H9 (cell line): Measurements from ENCODE around the gene DARS1. TPM values are rescaled to one million over a fixed set of nuclear protein-coding genes. Genes with fewer than 3 reads are reported as not detected.

Source experiments
- DNase-seq: peaks from one replicate; pipeline ENCODE4 v3.0.0-alpha.2; 2017
- H2AFZ ChIP-seq: one replicate; pipeline ENCODE4 v1.6.1; 2013; ENCODE audit warnings: mild to moderate bottlenecking, low read length, control low read depth, moderate library complexity
- H2AK5ac ChIP-seq: 2 replicates; pipeline ENCODE4 v1.6.1; 2013; ENCODE audit warnings: low read length, control low read depth, mixed read lengths; ENCODE audit not compliant: insufficient read length
- H2BK120ac ChIP-seq: one replicate; pipeline ENCODE4 v1.6.1; 2013; ENCODE audit warnings: low read depth, mild to moderate bottlenecking, low read length, control low read depth, inconsistent platforms; ENCODE audit not compliant: poor library complexity, severe bottlenecking
- H2BK12ac ChIP-seq: 2 replicates; pipeline ENCODE4 v1.6.1; 2013; ENCODE audit warnings: low read length, control low read depth, mixed read lengths, low read depth; ENCODE audit not compliant: insufficient read length
- H2BK15ac ChIP-seq: 2 replicates; pipeline ENCODE4 v1.6.1; 2013; ENCODE audit warnings: low read depth, low read length, control low read depth
- H2BK20ac ChIP-seq: one replicate; pipeline ENCODE4 v1.6.1; 2013; ENCODE audit warnings: low read depth, mild to moderate bottlenecking, low read length, control low read depth, inconsistent platforms; ENCODE audit not compliant: poor library complexity, severe bottlenecking
- H2BK5ac ChIP-seq: 2 replicates; pipeline ENCODE4 v1.6.1; 2013; ENCODE audit warnings: low read length, control low read depth, mixed read lengths; ENCODE audit not compliant: insufficient read length
- H3K14ac ChIP-seq: 2 replicates; pipeline ENCODE4 v1.6.1; 2013; ENCODE audit warnings: low read length, control low read depth; ENCODE audit not compliant: insufficient read depth
- H3K18ac ChIP-seq: 2 replicates; pipeline ENCODE4 v1.6.1; 2013; ENCODE audit warnings: low read depth, mild to moderate bottlenecking, mixed read lengths, low read length, control low read depth; ENCODE audit not compliant: insufficient read length
- H3K23ac ChIP-seq: 2 replicates; pipeline ENCODE4 v1.6.1; 2013; ENCODE audit warnings: low read length, control low read depth, mixed read lengths, low read depth; ENCODE audit not compliant: insufficient read length
- H3K23me2 ChIP-seq: 2 replicates; pipeline ENCODE4 v1.6.1; 2013; ENCODE audit warnings: low read depth, mild to moderate bottlenecking, mixed read lengths, low read length, control low read depth; ENCODE audit not compliant: insufficient read length, poor library complexity, severe bottlenecking
- H3K27ac ChIP-seq: 2 replicates; pipeline ENCODE4 v1.5.1; 2013; ENCODE audit warnings: low read length, control low read depth, mixed read lengths, low read depth; ENCODE audit not compliant: insufficient read length
- H3K27me3 ChIP-seq: 2 replicates; pipeline ENCODE4 v1.6.1; 2013; ENCODE audit warnings: low read length, control low read depth, inconsistent platforms; ENCODE audit not compliant: insufficient read depth
- H3K4ac ChIP-seq: 2 replicates; pipeline ENCODE4 v1.6.1; 2013; ENCODE audit warnings: low read depth, mild to moderate bottlenecking, control low read depth, inconsistent platforms, low read length, moderate library complexity
- H3K4me1 ChIP-seq: 2 replicates; pipeline ENCODE4 v1.6.1; 2013; ENCODE audit warnings: low read length, control low read depth, inconsistent platforms; ENCODE audit not compliant: insufficient read depth
- H3K4me2 ChIP-seq: 2 replicates; pipeline ENCODE4 v1.6.1; 2013; ENCODE audit warnings: low read length, control low read depth, mixed read lengths; ENCODE audit not compliant: insufficient read length, insufficient read depth
- H3K56ac ChIP-seq: 2 replicates; pipeline ENCODE4 v1.6.1; 2013; ENCODE audit warnings: low read depth, mild to moderate bottlenecking, mixed read lengths, low read length, control low read depth; ENCODE audit not compliant: insufficient read length
- H3K79me1 ChIP-seq: 2 replicates; pipeline ENCODE4 v1.6.1; 2013; ENCODE audit warnings: low read depth, mild to moderate bottlenecking, moderate library complexity, low read length, control low read depth, inconsistent platforms; ENCODE audit not compliant: insufficient read depth, poor library complexity, severe bottlenecking
- H3K79me2 ChIP-seq: 2 replicates; pipeline ENCODE4 v1.6.1; 2013; ENCODE audit warnings: low read length, control low read depth, inconsistent platforms; ENCODE audit not compliant: insufficient read depth
- H3K9ac ChIP-seq: 2 replicates; pipeline ENCODE4 v1.6.1; 2013; ENCODE audit warnings: low read length, control low read depth, mixed read lengths; ENCODE audit not compliant: insufficient read length; ENCODE audit errors: extremely low read depth
- H3K9me3 ChIP-seq: one replicate; pipeline ENCODE4 v1.6.1; 2013; ENCODE audit warnings: low read depth, low read length, inconsistent platforms; ENCODE audit not compliant: control insufficient read depth
- H3T11ph ChIP-seq: one replicate; pipeline ENCODE4 v1.6.1; 2013; ENCODE audit warnings: mild to moderate bottlenecking, low read length, control low read depth, inconsistent platforms
- H4K20me1 ChIP-seq: one replicate; pipeline ENCODE4 v1.6.1; 2013; ENCODE audit not compliant: control insufficient read depth, insufficient read length, insufficient read depth
- H4K5ac ChIP-seq: 2 replicates; pipeline ENCODE4 v1.6.1; 2013; ENCODE audit warnings: low read depth, mild to moderate bottlenecking, mixed read lengths, low read length, control low read depth; ENCODE audit not compliant: insufficient read length
- H4K8ac ChIP-seq: replicated peaks from 2 replicates; pipeline ENCODE4 v1.6.1; 2013; ENCODE audit warnings: low read length, control low read depth, mixed read lengths, low read depth; ENCODE audit not compliant: insufficient read length
- H4K91ac ChIP-seq: 2 replicates; pipeline ENCODE4 v1.6.1; 2013; ENCODE audit warnings: low read depth, mild to moderate bottlenecking, moderate library complexity, mixed read lengths, low read length, control low read depth; ENCODE audit not compliant: insufficient read length
- H3K27ac Mint-ChIP-seq, 3 experiments: 2 replicates in 2 of 3; 3 replicates in 1 of 3; pipeline ENCODE4 v1.8.0; 2020 to 2021; ENCODE audit warnings: mixed read lengths in 3 of 3, mild to moderate bottlenecking in 1 of 3, moderate library complexity in 1 of 3
- H3K27me3 Mint-ChIP-seq: 2 replicates; pipeline ENCODE4 v1.8.0; 2021; ENCODE audit warnings: low read depth, mild to moderate bottlenecking, moderate library complexity, mixed read lengths
- H3K36me3 Mint-ChIP-seq, 3 experiments: 2 replicates in 2 of 3; 3 replicates in 1 of 3; pipeline ENCODE4 v1.8.0; 2020 to 2021; ENCODE audit warnings: low read depth in 3 of 3, mixed read lengths in 3 of 3; ENCODE audit not compliant: insufficient read depth in 1 of 3
- H3K4me1 Mint-ChIP-seq, 2 experiments: 2 replicates each; pipeline ENCODE4 v1.8.0; 2020; ENCODE audit warnings: mixed read lengths in 2 of 2
- H3K4me3 Mint-ChIP-seq, 2 experiments: 2 replicates in 1 of 2; 3 replicates in 1 of 2; pipeline ENCODE4 v1.8.0; 2020 to 2021; ENCODE audit warnings: mild to moderate bottlenecking in 2 of 2, mixed read lengths in 2 of 2, moderate library complexity in 1 of 2
- H3K9me3 Mint-ChIP-seq, 2 experiments: 2 replicates in 1 of 2; 3 replicates in 1 of 2; pipeline ENCODE4 v1.8.0; 2020; ENCODE audit warnings: mild to moderate bottlenecking in 2 of 2, mixed read lengths in 2 of 2, moderate library complexity in 1 of 2
- WGBS: extraction: QIAGEN DNeasy Blood & Tissue Kit; methylation state at CpG from one replicate; pipeline ENCODE4 v1.1.7; 2013; ENCODE audit warnings: missing lambda C conversion rate, low lambda C conversion rate, mixed read lengths; ENCODE audit not compliant: insufficient read length; ENCODE audit errors: extremely low coverage; 5-methylcytosine and 5-hydroxymethylcytosine counted together
- total RNA-seq: library from RNA; stranded (reverse); gene quantifications from 2 replicates; pipeline ENCODE4 v1.2.1, GENCODE V29; 2021
- TF ChIP-seq, protein P1 (sequence below): fragments of 200-600 bp; sonication (generic); conservative IDR thresholded peaks from 3 replicates; pipeline ENCODE4 v1.8.0; 2021; ENCODE audit warnings: antibody characterized with exemption, mild to moderate bottlenecking

The DARS1 gene
- total RNA-seq, 1 experiment from 2014 or later: 117 TPM

DNA sequence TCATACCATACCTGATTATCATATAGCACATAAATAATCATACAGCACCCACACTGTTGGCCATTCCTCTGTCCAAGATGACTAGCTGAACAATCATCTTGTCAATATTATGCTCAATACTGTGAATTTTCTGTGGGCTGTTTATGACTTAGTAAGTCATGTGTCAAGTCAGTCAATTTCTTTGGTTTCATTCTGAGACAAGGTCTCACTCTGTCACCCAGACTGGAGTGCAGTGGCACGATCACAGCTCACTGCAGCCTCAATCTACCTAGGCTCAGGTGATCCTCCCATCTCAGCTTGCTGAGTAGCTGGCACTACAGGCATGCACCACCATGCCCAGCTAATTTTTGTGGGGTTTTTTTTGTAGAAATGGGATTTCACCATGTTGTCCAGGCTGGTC, 114.9 kb downstream of the DARS1 start:
- Mint-ChIP-seq H3K4me1 (peaks cover 23 to 27% of the 10 kb centered on the region in 2 experiments), H3K27me3 (no peaks in the 10 kb centered on the region), H3K36me3 (peaks cover 45 to 89% (median 86%) of the 10 kb centered on the region in 3 experiments), H3K27ac (no peak overlapping the region), H3K4me3 (no peak overlapping the region), H3K9me3 (no peaks in the 10 kb centered on the region)
- Histone ChIP-seq H3K79me1 (peaks cover 7% of the 10 kb centered on the region), H3K56ac (no peak overlapping the region), H3K23ac (no peak overlapping the region), H2BK20ac (no peak overlapping the region), H3K4ac (no peak overlapping the region), H3K4me2 (no peak overlapping the region), H4K20me1 (no peaks in the 10 kb centered on the region), H2AK5ac (no peak overlapping the region), H3K14ac (no peak overlapping the region), H3K9ac (no peak overlapping the region), H2BK5ac (no peak overlapping the region), H3K27me3 (no peaks in the 10 kb centered on the region), H4K91ac (no peak overlapping the region), H2BK12ac (no peak overlapping the region), H2BK15ac (no peak overlapping the region), H3T11ph (no peak overlapping the region), H4K5ac (no peak overlapping the region), H3K9me3 (no peaks in the 10 kb centered on the region), H3K4me1 (no peaks in the 10 kb centered on the region), H2BK120ac (no peak overlapping the region), H3K27ac (no peak overlapping the region), H2AFZ (no peak overlapping the region), H3K79me2 (peaks cover 16% of the 10 kb centered on the region; the same call in 1 of the 2 replicates), H3K23me2 (peaks cover 9% of the 10 kb centered on the region), H4K8ac (no peak overlapping the region), H3K18ac (no peak overlapping the region)
- TF ChIP-seq, protein P1, sequence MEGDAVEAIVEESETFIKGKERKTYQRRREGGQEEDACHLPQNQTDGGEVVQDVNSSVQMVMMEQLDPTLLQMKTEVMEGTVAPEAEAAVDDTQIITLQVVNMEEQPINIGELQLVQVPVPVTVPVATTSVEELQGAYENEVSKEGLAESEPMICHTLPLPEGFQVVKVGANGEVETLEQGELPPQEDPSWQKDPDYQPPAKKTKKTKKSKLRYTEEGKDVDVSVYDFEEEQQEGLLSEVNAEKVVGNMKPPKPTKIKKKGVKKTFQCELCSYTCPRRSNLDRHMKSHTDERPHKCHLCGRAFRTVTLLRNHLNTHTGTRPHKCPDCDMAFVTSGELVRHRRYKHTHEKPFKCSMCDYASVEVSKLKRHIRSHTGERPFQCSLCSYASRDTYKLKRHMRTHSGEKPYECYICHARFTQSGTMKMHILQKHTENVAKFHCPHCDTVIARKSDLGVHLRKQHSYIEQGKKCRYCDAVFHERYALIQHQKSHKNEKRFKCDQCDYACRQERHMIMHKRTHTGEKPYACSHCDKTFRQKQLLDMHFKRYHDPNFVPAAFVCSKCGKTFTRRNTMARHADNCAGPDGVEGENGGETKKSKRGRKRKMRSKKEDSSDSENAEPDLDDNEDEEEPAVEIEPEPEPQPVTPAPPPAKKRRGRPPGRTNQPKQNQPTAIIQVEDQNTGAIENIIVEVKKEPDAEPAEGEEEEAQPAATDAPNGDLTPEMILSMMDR: no peak
- DNase-seq: no peak
- WGBS: no CpG with 5 or more reads among the region's 1 CpG
